SU-DHL-6 (cell line): ENCODE measurements around the gene CWC27.

ENCODE experiments used
- H2AFZ ChIP-seq: fragments of 200-600 bp; sonication (generic); 2 replicates; pipeline ENCODE4 v1.6.1; 2014; ENCODE audit warnings: low read depth, mild to moderate bottlenecking, moderate library complexity, mixed read lengths, antibody characterized with exemption, low read length; ENCODE audit not compliant: severe bottlenecking
- H3F3A ChIP-seq: fragments of 200-600 bp; shearing (Covaris generic); 2 replicates; pipeline ENCODE4 v1.6.0; 2016; ENCODE audit warnings: antibody characterized with exemption, mild to moderate bottlenecking; ENCODE audit not compliant: insufficient read depth
- H3K27ac ChIP-seq: fragments of 200-600 bp; sonication (generic); 2 replicates; pipeline ENCODE4 v1.5.1; 2016; ENCODE audit warnings: low read depth, mild to moderate bottlenecking, low read length, moderate library complexity, mixed read lengths
- H3K27me3 ChIP-seq: fragments of 200-600 bp; sonication (generic), shearing (Covaris generic); 2 replicates; pipeline ENCODE4 v1.6.0; 2014; ENCODE audit warnings: mild to moderate bottlenecking, low read length
- H3K36me3 ChIP-seq: fragments of 200-600 bp; sonication (generic); 2 replicates; pipeline ENCODE4 v1.6.1; 2014; ENCODE audit warnings: mild to moderate bottlenecking, low read length, mixed read lengths
- H3K4me2 ChIP-seq: fragments of 300-600, 200-600 bp; shearing (Covaris generic), sonication (generic); 2 replicates; pipeline ENCODE4 v1.6.0; 2014; ENCODE audit warnings: low read length, low read depth, mild to moderate bottlenecking; ENCODE audit not compliant: poor library complexity, severe bottlenecking
- H3K4me3 ChIP-seq: fragments of 200-600 bp; sonication (generic); 2 replicates; pipeline ENCODE4 v1.5.1; 2014; ENCODE audit warnings: antibody characterized with exemption, low read length, mild to moderate bottlenecking, mixed read lengths; ENCODE audit not compliant: insufficient read depth, poor library complexity, severe bottlenecking
- H3K79me2 ChIP-seq: fragments of 200-600 bp; sonication (generic); 2 replicates; pipeline ENCODE4 v1.6.1; 2014; ENCODE audit warnings: mild to moderate bottlenecking, low read length, moderate library complexity; ENCODE audit not compliant: insufficient read depth
- H3K9ac ChIP-seq: fragments of 200-600 bp; sonication (generic); 2 replicates; pipeline ENCODE4 v1.7.0; 2014; ENCODE audit warnings: mild to moderate bottlenecking, low read length
- H3K9me2 ChIP-seq: fragments of 200-600 bp; sonication (generic); replicated peaks from 2 replicates; pipeline ENCODE4 v1.6.1; 2014; ENCODE audit warnings: low read length; ENCODE audit not compliant: insufficient read depth
- H3K9me3 ChIP-seq: fragments of 200-600 bp; sonication (generic); 2 replicates; pipeline ENCODE4 v1.6.1; 2014; ENCODE audit warnings: low read length, mixed read lengths; ENCODE audit not compliant: insufficient read depth
- H4K20me1 ChIP-seq: fragments of 200-600 bp; sonication (generic); 2 replicates; pipeline ENCODE4 v1.6.1; 2014; ENCODE audit warnings: low read depth, mild to moderate bottlenecking, antibody characterized with exemption, low read length, moderate library complexity, mixed read lengths
- EZH2phosphoT487 ChIP-seq: fragments of 200-600 bp; sonication (generic), shearing (Covaris generic); conservative IDR thresholded peaks from 2 replicates; pipeline ENCODE4 v1.6.1; 2018; ENCODE audit warnings: mild to moderate bottlenecking, antibody characterized with exemption, low read length, moderate library complexity, mixed read lengths
- TF ChIP-seq, protein P1 (sequence below): fragments of 200-600 bp; sonication (generic); IDR thresholded peaks from one replicate; pipeline ENCODE4 v1.5.1; 2017; ENCODE audit warnings: antibody characterized with exemption, mild to moderate bottlenecking, low read length, moderate library complexity; ENCODE audit not compliant: insufficient read depth, poor library complexity, severe bottlenecking

The CWC27 gene

DNA sequence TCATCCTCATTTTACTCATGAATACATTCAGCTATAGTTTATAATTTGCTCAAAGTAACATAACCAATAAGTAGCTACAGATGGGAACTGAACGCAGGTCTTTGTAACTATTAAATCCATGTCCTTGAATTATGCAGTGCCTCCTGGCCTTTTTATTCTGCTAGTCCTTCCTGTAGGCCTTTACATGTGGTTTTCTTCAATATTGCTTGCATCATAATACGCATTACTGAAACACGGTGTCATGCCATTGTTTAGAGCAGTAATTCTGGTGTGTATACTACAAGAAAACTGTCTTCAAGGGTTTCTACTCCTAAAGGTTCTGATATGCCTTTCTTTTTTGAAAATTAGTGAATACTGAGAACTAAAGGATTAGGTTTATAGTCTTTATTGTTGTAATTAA is 20.7 kb downstream of the CWC27 start:
- Histone ChIP-seq H3K36me3 (peaks cover 7% of the 10 kb centered on the region), H3K4me3 (no peak overlapping the region), H3K27ac (no peak overlapping the region), H2AFZ (no peak overlapping the region), H3K9me2 (no peaks in the 10 kb centered on the region), H3K9me3 (no peaks in the 10 kb centered on the region), H3K4me2 (no peak overlapping the region), H3F3A (no peaks in the 10 kb centered on the region), H3K27me3 (no peaks in the 10 kb centered on the region), H3K79me2 (no peaks in the 10 kb centered on the region), H3K9ac (no peak overlapping the region), H4K20me1 (no peaks in the 10 kb centered on the region)
- TF ChIP-seq, protein P1, sequence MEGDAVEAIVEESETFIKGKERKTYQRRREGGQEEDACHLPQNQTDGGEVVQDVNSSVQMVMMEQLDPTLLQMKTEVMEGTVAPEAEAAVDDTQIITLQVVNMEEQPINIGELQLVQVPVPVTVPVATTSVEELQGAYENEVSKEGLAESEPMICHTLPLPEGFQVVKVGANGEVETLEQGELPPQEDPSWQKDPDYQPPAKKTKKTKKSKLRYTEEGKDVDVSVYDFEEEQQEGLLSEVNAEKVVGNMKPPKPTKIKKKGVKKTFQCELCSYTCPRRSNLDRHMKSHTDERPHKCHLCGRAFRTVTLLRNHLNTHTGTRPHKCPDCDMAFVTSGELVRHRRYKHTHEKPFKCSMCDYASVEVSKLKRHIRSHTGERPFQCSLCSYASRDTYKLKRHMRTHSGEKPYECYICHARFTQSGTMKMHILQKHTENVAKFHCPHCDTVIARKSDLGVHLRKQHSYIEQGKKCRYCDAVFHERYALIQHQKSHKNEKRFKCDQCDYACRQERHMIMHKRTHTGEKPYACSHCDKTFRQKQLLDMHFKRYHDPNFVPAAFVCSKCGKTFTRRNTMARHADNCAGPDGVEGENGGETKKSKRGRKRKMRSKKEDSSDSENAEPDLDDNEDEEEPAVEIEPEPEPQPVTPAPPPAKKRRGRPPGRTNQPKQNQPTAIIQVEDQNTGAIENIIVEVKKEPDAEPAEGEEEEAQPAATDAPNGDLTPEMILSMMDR = no peak
- TF ChIP-seq EZH2phosphoT487 = no peak

DNA sequence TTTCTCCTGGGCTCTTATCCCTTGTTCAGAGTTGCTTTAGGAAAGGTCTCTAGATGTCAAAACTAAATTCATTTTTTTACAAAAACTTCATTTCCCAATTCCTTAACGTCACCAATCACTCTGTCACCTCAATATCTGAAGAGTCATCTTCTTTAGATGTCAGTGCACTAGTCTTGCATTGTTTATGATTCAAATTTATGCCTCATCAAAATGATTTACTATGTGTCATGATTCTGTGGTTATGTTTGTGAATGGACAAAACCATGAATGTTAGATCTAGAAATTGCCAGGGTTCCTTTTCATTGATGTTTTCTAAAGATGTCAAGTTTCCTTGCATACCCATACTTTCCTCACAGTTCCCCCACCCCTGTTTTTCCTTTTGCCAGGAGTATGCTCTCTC is 21.5 kb downstream of the CWC27 start:
- no peaks in the 10 kb centered on the region for H3F3A ChIP-seq
- H3K9me2 ChIP-seq = no peaks in the 10 kb centered on the region
- no peak overlapping the region for H3K4me2 ChIP-seq
- TF ChIP-seq EZH2phosphoT487 = no peak
- TF ChIP-seq, protein P1 = no peak
- no peak overlapping the region for H3K9ac ChIP-seq
- peaks cover 3% of the 10 kb centered on the region; the same call in 1 of the 2 replicates for H3K36me3 ChIP-seq
- H3K9me3 ChIP-seq = no peaks in the 10 kb centered on the region
- no peaks in the 10 kb centered on the region for H3K79me2 ChIP-seq
- H3K27me3 ChIP-seq = no peaks in the 10 kb centered on the region
- no peak overlapping the region for H3K4me3 ChIP-seq
- no peaks in the 10 kb centered on the region for H4K20me1 ChIP-seq
- no peak overlapping the region for H3K27ac ChIP-seq
- no peak overlapping the region for H2AFZ ChIP-seq

DNA sequence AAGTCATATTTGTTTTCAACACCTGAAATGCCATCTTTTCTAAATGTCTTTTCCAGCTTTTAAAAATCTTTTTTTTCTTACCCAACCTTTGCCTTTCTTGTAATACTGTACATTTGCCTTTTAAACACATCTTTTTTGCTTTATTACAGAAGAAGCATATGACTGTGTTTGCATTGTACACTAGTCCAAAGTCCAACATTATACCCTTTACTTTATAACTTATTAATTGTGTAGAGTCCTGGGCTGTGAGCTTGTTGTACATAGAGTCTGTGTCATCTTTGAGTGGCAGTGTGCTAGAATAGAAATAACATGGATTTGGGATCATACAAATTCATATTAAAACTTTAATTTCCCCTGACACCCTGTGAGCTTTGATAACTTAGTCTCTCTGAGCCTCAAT is 23.7 kb downstream of the CWC27 start:
- H3K9me3 ChIP-seq = no peaks in the 10 kb centered on the region
- TF ChIP-seq, protein P1 = no peak
- no peak for TF ChIP-seq EZH2phosphoT487
- H3K27ac ChIP-seq = no peak overlapping the region
- peaks cover 3% of the 10 kb centered on the region; the same call in 1 of the 2 replicates for H3K36me3 ChIP-seq
- H3K79me2 ChIP-seq = no peaks in the 10 kb centered on the region
- H3K9me2 ChIP-seq = no peaks in the 10 kb centered on the region
- H3K4me3 ChIP-seq = no peak overlapping the region
- no peaks in the 10 kb centered on the region for H3K27me3 ChIP-seq
- H2AFZ ChIP-seq = no peak overlapping the region
- no peaks in the 10 kb centered on the region for H3F3A ChIP-seq
- H3K4me2 ChIP-seq = no peak overlapping the region
- no peak overlapping the region for H3K9ac ChIP-seq
- H4K20me1 ChIP-seq = no peaks in the 10 kb centered on the region
